Medulla oblongata (tissue), 1 donor: ENCODE results near the gene COMP.

Experiments used
- DNase-seq: peaks from one replicate; pipeline ENCODE4 v3.0.0-alpha.2; 2015; ENCODE audit errors: extremely low spot score

Gene COMP

DNA sequence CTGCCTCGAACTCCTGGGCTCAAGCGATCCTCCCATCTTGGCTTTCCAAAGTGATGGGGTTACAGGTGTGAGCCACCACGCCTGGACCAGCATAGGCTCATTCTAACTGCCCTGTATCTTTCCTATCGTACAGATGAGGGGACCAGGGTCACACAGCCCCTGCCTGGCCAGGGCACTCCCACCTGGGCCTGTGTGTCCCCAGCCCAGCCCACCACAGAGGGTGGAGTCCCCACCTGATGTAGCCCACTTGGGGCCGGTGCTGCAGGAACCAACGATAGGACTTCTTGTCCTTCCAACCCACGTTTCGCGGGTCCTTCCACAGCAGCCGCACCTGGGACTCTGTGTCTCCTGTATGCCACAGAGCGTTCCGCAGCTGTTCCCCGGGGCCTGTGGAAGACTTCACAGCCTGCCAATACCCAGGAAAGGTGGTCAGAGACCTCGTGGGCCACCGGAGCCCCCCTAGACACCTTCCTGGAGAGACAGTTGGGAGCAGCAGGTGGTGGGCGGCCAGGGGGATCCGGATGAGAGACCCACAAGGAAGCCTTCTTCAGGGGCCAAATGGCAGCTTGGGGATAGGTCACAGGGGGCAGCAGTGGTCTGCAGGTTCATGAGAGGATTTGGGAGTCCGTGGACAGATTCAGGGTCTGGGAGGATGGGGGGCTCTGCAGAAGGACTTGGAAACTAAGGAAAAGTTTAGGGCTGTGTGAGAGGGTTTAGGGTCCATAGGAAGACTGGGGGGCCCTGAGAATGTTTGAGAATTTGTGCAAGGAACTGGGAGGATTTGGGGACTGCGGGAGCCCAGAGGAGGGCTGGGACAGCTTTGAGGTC, 6.9 kb downstream of the COMP start:
- DNase-seq: no peak

DNA sequence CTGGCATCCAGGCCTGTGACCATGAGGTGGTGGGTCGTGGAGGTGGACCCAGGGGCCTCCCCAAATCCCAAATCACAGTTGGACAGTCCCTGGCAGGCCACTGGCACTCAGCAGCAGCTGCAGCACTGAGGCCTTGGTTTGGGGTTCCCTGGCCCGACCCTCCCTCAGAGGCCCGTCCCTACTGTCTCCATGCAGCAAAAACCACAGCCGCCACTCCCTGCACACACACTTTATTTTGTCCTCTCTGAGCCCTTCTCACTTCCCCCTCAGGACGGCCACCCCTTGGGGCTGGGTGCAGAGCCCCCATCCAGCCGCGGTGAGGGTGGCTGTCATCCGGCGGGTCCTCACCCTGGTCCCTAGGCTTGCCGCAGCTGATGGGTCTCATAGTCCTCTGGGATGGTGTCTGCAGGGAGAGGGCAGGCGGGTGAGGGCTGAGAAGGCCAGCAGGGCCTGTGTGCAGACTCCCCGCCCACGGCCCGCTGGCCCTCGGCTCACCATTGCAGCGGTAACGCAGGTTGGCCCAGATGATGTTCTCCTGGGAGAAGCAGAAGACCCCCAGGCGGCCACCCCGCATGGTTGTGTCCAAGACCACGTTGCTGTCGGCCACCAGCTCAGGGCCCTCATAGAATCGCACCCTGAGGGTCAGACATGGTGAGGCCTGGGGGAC, 8.4 kb downstream of the COMP start:
- no peak for DNase-seq

DNA sequence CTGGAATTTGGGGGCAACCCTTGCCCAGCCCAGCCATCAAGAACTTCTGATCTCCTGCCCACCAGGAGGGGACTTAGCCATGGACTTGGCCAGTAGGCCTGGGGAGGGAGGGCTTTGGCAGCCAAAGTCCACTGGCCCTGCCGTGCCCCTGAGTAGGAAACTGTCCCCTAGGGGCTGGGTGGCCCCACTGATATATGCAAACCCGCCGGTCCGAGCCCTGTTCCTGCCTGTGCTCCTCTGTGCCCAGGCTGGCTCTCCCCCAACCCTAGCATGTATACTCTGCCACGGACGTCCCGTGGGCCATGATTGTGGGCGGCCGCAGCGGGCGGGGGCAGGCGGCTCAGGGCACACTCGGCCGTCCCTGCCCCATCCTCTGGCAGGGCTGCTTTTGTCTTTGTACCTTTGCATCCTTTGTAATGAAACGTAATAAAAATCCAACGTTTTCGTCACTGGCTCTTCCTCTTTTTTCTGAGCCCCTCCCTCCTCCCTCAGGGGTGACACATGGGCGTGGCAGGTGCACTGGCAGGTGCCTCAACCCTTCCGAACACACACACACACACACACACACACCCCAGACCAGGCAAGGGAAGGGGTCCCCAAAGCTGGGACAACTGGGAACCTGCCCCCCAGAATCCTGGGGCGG, 9.1 kb downstream of the COMP start:
- no peak for DNase-seq

DNA sequence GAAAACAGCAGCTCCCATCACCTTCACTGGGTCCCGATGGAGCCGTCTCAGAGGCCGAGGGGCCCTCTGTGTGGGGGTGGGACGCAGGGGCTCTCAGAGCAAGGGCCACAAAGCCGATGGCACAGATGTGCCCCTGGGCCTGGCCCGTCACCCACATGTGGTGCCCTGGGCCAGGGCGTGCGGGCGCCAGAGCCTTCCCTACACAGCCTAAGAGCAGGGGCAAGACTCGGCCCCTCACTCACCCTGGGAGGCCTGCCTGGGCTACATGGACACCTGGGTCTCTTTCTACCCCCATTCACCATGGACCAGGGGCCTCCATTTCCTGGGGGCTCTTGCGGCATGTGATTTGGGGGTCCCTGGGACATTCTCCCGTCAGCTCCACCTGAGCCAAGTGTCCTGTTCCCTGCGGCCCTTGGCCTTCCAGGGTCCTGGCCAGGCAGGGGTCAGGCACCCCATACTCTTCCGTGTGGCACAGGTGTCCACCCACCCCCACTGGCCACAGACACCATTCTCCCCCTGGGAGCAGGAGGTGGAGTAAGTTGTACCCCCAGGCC, 10.0 kb downstream of the COMP start:
- no peak for DNase-seq

DNA sequence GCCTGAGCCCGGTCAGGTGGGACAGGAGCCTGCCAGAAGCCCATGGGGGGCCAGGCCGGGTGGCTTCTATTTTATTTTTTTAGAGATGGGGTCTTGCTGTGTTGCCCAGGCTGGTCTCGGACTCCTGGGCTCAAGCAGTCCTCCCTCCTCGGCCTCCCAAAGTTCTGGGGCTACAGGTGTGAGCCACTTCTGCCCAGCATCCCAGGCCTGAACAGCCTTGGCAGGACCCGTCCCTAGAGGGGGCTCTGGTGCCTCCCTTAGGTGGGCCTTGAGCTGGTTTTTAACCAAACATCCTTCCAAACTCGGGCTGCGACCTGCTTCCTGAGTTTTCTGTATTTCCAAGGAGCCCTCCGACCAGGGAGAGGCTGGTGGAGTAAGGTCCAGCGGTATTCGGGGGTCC, 10.5 kb downstream of the COMP start:
- DNase-seq: no peak

DNA sequence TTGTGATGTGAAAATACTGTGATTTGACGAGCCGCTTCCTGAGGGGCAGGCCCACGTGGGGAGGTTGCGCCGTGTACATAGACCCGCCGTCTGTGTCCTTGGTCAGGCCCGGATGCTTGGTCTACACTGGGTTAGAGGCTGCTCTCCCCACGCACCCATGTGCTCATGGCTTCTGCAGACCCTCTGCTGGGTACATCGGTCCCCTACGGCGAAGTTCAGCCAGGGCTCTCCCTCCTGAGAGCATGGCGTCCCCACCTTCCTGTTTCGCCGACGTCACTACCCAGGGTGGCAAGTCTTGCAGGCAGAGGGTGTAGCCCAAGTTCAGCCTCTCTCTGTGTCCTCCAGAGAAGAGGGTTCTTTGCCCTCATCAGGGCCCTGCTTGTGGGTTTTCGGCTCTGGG, 11.0 kb downstream of the COMP start:
- DNase-seq: no peak

DNA sequence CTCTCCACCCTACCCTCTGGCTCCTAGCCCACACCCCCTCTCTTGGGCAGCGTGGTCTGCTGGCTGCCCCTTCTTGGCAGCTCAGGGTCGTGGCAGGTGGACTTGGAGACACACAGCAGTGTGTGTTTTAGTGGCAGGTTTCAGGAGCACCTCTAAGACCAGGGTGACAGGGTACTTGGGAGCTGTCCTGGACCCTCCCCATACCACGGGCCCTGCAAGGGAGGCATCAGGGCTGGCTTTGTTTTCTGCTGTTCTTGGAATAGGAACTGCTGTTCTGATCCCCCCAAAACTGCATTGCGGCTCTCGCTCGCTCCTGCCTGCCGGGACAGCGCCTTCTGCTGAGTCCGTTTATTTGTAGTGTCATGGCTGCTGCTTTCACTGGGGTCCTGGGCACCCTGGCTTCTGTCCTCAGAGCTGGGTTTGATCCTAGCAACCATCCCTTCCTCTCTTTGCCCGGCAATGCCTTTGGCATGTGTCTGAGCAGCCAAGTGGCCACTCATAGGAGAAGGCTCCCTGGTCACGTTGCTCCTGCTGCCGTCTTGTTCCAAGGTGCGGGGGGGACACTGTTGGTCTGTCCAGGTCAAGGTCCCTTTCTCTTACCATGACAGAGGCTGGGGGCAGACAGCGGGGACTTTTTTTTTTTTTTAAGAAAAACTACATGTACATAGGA, 12.1 kb downstream of the COMP start:
- peak; percentile 11 for DNase-seq

DNA sequence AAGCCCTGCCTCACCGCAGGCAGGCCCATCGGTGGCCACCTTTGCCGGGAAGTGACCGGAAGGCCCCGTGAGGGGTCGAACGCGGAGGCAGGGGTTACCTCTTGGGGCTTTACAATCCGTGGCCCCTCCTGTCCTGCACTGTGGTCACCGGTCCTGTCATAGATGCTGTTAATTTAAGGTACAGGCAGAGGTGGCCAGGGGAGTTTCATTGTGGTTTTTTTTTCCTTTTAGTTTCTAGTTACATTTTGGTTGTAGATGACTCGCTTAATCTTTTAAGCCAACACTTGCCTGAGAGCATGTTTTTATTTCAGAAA, 13.1 kb downstream of the COMP start:
- DNase-seq: no peak

DNA sequence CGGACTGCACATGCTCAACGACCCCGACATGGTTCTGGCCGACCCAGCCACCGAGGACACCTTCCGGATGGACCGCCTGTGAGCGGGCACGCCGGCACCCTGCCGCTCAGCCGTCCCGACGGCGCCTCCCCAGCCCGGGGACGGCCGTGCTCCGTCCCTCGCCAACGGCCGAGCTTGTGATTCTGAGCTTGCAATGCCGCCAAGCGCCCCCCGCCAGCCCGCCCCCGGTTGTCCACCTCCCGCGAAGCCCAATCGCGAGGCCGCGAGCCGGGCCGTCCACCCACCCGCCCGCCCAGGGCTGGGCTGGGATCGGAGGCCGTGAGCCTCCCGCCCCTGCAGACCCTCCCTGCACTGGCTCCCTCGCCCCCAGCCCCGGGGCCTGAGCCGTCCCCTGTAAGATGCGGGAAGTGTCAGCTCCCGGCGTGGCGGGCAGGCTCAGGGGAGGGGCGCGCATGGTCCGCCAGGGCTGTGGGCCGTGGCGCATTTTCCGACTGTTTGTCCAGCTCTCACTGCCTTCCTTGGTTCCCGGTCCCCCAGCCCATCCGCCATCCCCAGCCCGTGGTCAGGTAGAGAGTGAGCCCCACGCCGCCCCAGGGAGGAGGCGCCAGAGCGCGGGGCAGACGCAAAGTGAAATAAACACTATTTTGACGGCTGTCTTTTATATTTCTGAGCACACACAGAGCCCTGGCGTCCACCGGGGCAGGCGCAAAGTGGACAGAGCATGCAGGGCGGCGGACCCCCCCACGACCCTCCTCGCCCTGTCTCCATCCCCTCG, 13.6 kb downstream of the COMP start:
- no peak for DNase-seq

DNA sequence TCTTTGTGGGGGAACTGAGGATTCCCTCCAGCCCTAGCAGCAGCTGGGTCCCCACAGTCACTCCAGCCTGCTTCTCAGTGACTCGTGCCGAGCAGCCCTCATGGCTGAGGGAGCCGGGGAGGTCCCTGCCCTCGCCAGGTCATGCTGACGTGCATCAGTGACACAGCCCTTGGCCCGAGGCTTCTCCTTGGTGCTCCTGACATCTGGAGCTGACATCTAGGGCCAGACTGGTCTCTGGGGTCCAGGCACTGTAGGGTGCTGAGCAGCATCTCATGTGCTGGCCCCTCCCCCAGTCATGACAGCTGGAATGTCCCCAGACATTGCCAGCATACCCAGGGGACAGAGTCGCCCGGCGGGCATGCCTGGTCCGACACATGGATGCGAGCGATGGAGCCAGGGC, 14.4 kb downstream of the COMP start:
- no peak for DNase-seq

DNA sequence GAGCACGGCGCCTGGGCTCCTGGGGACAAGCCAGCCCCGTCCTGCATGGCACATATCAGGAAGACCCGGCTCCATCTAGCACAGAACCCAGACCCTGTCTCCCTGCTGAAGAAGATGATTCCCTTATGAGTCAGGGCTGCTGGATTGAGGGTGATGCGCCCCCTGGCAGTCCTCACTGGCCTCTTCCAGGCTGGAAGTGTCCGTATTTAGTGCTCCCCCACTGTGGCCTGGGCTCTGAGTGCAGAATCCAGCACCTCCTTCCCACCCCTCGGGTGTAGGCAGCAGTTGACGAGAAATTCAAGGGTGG, 14.9 kb downstream of the COMP start:
- DNase-seq: no peak

DNA sequence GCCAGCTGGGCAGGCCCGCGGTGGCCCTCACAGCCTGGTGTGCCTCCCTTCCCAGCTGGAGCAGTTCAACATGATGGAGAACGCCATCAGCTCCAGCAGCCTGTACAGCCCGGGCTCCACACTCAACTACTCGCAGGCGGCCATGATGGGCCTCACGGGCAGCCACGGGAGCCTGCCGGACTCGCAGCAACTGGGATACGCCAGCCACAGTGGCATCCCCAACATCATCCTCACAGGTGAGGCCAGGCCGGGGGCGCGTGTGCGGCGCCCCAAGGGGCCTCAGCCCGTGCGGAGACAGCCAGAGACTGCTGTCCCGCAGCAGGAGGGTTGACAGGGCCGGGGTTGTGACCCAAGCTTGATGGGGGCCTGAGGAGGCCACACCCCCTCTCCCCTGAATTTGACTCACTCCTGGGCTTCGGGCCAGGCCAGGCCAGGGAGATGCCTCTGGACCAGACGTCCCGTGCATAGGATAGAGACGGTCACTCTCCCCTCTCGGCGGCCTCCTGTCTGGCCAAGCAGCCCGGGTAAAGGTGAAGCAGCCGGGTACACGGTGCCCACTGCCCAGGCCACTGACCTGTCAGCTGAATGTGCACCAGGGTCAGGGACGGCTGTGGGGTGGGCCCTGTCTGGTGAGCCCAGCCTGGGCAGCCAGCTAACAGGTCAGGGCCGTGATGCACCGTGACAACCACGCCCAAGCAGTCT, 15.4 kb downstream of the COMP start:
- no peak for DNase-seq

DNA sequence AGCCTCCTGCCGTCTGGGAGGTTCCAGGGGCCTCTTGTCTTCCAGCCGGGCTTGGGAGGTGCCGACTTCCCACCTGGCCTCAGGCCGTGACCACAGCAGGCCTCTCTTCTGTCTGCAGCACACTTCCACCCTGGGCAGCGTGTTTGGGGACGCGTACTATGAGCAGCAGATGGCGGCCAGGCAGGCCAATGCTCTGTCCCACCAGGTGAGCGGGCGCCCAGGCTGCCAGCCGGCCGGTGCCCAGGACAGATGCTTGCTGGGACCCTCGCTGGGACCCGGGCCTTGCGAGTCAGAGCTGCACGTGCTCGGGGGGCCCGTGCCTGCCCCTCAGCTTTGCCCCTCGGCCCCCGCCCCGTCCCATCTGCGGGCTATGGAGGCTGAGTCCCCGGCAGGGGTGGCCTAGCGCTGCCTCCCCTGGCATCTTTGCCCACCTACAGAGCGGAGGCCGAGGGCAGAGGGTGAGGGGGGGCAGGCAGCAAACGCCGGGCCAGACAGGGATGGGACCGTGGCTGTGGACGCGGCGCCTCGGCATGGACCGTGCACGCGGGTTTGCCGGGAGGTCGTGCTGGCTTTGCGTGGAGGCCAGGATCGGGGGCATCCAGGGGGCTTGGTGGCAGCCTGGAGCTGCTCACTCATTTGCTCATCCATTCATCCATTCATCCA, 16.2 kb downstream of the COMP start:
- DNase-seq: no peak

DNA sequence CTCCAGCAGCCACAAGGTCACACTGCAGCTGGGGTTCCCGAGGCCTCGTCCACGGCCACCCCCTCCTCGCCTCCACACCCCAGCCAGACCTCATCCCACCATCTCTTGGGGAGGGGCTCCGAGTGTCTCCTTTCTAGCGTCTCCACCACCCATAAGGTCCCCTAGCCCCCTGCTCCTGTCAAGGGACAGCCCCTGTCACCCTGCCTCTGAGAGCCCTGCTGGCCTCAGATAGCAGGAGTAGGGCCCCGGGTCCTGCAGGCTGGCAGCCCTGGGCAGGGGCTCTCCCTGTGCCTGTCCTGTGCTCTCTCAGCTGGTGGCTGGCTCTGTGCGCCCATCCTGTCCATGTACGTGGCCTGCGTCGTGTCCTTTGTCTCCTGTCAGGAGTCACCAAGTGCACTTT, 17.0 kb downstream of the COMP start:
- no peak for DNase-seq

DNA sequence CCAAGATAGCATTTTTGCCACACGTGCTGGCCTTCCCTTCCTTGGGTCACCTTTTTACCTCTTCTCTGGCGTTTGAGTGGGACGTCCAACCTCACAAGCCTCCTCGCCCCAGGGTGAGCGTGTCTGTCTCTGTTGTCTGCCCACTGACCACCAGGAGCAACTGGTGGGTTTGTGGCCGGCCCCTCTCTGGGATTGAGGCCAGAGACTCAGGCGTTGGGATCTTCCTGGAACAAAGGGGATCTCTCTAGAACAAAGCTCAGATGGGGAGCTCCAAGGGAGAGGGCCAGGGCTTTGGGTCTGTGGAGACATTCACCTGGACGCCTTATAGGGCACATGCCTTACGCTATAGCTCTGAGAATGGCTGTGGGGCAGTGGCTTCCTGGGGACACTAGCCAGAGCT, 17.4 kb downstream of the COMP start:
- no peak for DNase-seq

DNA sequence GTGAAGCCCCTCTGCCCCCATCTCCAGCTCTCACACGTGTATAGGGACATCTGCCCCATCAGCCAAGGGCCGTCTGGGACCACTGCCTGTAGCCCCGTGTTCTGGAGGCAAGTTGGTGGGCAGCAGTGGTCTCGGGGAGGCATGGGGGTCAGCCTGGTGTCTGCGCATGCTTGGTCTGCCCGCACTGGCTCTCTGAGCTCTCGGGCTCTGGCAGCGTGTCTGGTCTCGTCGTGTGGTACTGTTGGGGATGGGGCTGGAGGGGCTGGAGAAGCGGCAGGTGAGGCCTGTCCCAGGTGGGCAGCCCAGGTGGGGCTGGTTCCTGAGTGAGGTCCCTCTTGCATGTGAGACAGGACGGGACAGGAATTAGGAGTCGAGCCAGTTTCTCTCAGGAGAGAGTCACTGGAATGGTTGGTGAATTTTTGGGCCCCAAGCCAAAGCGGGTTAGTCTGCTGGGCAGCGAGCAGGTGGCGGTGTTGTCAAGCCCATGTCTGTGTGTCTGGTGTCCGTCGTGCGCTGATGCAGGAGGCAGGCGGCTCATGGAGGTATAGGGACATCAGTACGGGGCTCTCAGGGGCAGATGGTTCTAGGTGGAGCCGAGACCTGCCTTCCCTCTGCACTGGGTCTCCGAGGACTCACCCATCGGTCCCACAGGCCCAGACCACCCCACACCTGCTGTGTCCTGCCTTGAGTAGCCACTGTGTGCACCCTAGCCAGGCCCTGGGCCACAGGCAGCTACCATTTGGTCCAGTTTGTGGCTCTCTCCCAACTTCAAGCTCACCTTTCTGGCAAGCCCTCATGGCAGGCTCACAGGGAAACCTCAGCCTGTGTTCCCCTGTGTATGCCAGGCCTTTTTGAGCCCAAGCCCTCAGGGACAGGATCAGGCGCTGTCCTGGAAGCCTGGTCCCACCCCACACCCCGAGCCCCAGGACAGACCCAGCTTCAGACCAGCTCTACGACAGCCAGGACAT, 18.2 kb downstream of the COMP start:
- DNase-seq: no peak

DNA sequence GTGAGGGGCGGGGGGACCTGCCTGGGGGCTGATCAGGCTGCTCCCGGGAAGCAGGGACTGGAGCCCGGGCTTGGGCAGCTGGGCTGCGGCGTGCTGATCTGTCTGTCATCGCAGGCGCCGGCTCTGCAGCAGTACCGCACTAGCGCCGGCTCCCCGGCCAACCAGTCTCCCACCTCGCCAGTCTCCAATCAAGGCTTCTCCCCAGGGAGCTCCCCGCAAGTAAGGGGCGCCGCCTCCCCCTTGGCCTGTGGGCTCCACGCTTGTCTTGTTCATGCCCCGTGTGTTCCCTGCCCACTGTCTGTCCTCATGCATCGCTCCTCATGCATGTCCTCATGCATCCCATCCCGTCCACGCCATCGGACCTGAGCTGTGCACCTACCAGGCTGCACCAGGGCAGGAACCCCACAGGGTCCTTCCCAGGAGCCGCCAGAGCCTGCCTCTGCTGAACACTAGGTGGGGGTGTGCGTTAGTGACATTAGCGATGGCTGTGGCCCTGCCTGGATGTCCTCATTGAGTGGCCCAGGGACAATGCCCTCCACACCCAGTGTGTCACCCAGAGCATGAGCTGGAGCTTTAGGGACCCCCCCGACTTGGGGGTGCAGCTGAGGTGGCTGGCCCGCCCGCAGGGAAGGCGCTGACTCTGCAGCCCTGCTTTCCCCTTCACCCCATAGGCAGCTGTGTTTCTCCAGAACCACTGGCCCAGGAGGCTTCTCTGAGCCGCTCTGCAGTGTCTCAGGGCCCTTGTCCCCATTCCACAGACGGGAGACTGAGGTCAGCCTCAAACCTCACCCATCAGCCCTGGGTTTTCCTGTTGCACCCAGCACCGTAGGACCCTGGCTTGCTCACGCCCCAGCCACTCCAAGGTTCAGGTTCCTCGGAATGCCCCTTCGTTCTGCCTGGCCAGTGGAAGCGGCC, 19.5 kb downstream of the COMP start:
- DNase-seq: no peak

DNA sequence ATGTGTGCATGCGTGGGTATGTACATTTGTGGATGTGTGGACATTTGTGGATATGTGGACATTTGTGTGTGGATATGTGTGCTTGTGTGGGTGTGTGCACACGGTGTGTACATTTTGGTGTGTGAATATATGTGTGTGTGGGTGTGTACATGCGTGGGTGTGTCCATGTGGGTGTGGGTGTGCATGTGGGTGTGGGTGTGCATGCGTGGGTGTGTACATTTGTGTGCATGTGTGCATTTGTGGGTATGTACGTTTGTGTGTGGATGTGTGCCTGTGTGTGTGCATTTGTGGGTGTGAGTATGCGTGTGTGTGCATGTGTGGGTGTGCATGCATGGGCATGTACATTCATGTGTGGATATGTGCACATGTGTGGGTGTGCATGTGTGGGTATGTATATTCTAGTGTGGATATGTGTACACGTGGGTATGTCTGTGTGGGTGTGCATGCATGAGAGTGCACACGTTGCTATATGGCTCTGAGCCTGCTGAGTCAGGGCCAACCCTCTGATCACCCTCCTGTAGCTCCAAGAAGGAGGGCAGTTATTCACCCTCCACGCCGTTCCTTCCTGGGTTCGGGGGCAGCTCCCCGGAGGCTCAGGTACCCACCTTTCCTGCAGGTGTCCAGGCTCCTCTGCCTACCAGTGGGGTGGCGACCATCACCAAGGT, 20.3 kb downstream of the COMP start:
- no peak for DNase-seq
